Measurements from ENCODE around the gene GLT6D1. TPM values are rescaled to one million over a fixed set of nuclear protein-coding genes. Genes with fewer than 3 reads are reported as not detected.

GLT6D1 gene
- total and polyA plus RNA-seq, 2 of the 4 experiments (the other 2 are of a cell fraction) = not detected

DNA sequence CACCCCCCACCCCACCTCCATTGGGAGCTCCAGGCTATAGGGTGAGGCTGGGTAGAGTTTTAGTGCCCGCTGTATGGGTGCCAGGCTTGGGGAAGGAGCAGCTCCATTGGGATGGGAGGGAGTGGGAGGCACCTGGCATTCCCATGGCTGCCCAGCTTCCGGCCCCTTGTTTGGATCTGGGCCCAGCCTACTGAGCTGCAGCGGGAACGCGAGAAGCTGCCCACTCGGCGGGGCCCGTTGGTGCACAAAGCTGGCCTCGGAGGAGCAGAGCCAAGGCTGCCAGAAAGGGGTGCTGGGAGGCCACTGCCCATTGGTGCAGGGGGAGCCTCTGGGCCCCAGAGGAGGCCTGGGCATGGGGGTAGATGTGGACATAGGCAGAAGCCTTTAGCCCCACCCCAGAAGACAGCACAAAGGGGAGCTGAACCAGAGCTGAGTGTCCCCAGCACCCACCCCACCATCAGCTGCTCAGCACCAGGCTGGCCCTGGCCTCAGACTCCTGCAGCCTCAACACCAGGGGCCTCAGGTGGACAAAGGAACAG lies 28.2 kb upstream of the GLT6D1 start:
- no peak overlapping the region for H3K18ac ChIP-seq (ENCODE audit: low read depth, low read length)
- no peak for DNase-seq
- H3K36me3 ChIP-seq (ENCODE audit: control insufficient read depth, insufficient read depth, low read length) = no peaks in the 10 kb centered on the region
- no peak overlapping the region for H2BK120ac ChIP-seq (ENCODE audit: low read depth, low read length)
- H3K4me2 ChIP-seq (ENCODE audit: low read depth, low read length) = no peak overlapping the region
- no peak overlapping the region for H2BK5ac ChIP-seq (ENCODE audit: low read depth, low read length, poor library complexity, severe bottlenecking)
- no peak overlapping the region for H3K9ac ChIP-seq (ENCODE audit: low read depth, low read length)
- H4K5ac ChIP-seq (ENCODE audit: low read depth, low read length) = no peak overlapping the region
- no peak overlapping the region for H2AK9ac ChIP-seq (replicated peaks; ENCODE audit: low read depth, low read length, poor library complexity)
- no peaks in the 10 kb centered on the region for H3K79me1 ChIP-seq (ENCODE audit: low read depth in 1 of 2, low read length in 2 of 2)
- H3K9me3 ChIP-seq (ENCODE audit: control insufficient read depth, insufficient read depth, low read length) = peaks cover 3% of the 10 kb centered on the region; the same call in 1 of the 2 replicates
- H3K9me1 ChIP-seq (ENCODE audit: insufficient read depth, low read length) = no peaks in the 10 kb centered on the region
- H3K27ac ChIP-seq (ENCODE audit: insufficient read depth, low read length) = no peak overlapping the region
- no peak overlapping the region for H2AFZ ChIP-seq (replicated peaks; ENCODE audit: low read length, poor library complexity)
- no peak overlapping the region for H3K4me3 ChIP-seq (ENCODE audit: insufficient read depth, low read depth, low read length)
- H2BK15ac ChIP-seq (ENCODE audit: low read depth, low read length) = no peak overlapping the region
- dilution Hi-C loops (cut with HindIII; ENCODE audit: low sequenced_read_pairs, unreplicated experiment) (no loop called here), in situ Hi-C loops (cut with MboI; ENCODE audit: low sequenced_read_pairs) (no loop called here), intact Hi-C loops (cut with micrococcal nuclease) (no loop called here)
- H4K91ac ChIP-seq (ENCODE audit: insufficient read depth, low read depth, low read length) = no peak overlapping the region
- no peak overlapping the region for H3K4ac ChIP-seq (ENCODE audit: low read depth, low read length)
- no peak overlapping the region for H4K8ac ChIP-seq (ENCODE audit: low read depth in 2 of 2, low read length in 2 of 2)
- no peak for ATAC-seq (ENCODE audit: low read depth)
- no peaks in the 10 kb centered on the region for H3K4me1 ChIP-seq (ENCODE audit: control insufficient read depth, insufficient read depth, low read length)
- no peak for TF ChIP-seq SMC3 (IDR thresholded peaks at IDR 0.05; ENCODE audit: low read depth, low read length)
- TF ChIP-seq MXI1 (IDR thresholded peaks at IDR 0.05; ENCODE audit: borderline replicate concordance, low read depth, low read length) = no peak
- TF ChIP-seq, protein P1, sequence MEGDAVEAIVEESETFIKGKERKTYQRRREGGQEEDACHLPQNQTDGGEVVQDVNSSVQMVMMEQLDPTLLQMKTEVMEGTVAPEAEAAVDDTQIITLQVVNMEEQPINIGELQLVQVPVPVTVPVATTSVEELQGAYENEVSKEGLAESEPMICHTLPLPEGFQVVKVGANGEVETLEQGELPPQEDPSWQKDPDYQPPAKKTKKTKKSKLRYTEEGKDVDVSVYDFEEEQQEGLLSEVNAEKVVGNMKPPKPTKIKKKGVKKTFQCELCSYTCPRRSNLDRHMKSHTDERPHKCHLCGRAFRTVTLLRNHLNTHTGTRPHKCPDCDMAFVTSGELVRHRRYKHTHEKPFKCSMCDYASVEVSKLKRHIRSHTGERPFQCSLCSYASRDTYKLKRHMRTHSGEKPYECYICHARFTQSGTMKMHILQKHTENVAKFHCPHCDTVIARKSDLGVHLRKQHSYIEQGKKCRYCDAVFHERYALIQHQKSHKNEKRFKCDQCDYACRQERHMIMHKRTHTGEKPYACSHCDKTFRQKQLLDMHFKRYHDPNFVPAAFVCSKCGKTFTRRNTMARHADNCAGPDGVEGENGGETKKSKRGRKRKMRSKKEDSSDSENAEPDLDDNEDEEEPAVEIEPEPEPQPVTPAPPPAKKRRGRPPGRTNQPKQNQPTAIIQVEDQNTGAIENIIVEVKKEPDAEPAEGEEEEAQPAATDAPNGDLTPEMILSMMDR (conservative IDR thresholded peaks at IDR 0.05; ENCODE audit: low read depth, low read length) = no peak
- TF ChIP-seq RAD21 (IDR thresholded peaks at IDR 0.05; ENCODE audit: low read length) = no peak
- TF ChIP-seq FOS (IDR thresholded peaks at IDR 0.05; ENCODE audit: low read depth, low read length) = no peak
- no peak for TF ChIP-seq MAFK (IDR thresholded peaks at IDR 0.05; ENCODE audit: low read depth, low read length)
- no peak for TF ChIP-seq CHD1 (IDR thresholded peaks at IDR 0.05; ENCODE audit: low read depth, low read length)
- no peak for TF ChIP-seq RFX5 (IDR thresholded peaks at IDR 0.05; ENCODE audit: low read depth, low read length)
- no peak for TF ChIP-seq BHLHE40 (IDR thresholded peaks at IDR 0.05; ENCODE audit: low read depth, low read length)
- no peak for TF ChIP-seq CEBPB (IDR thresholded peaks at IDR 0.05; ENCODE audit: low read depth, low read length)
- TF ChIP-seq, protein P2, sequence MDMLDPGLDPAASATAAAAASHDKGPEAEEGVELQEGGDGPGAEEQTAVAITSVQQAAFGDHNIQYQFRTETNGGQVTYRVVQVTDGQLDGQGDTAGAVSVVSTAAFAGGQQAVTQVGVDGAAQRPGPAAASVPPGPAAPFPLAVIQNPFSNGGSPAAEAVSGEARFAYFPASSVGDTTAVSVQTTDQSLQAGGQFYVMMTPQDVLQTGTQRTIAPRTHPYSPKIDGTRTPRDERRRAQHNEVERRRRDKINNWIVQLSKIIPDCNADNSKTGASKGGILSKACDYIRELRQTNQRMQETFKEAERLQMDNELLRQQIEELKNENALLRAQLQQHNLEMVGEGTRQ (IDR thresholded peaks at IDR 0.05; ENCODE audit: low read depth, low read length) = no peak
- no peak for TF ChIP-seq NFE2L2 (IDR thresholded peaks at IDR 0.05; ENCODE audit: low read depth, low read length)
- no peak for TF ChIP-seq ELK1 (IDR thresholded peaks at IDR 0.05; ENCODE audit: borderline replicate concordance, low read depth, low read length)
- TF ChIP-seq MAZ (IDR thresholded peaks at IDR 0.05; ENCODE audit: borderline replicate concordance, low read depth, low read length) = no peak
- TF ChIP-seq RCOR1 (IDR thresholded peaks at IDR 0.05; ENCODE audit: insufficient replicate concordance, low read length) = no peak
- no peak for TF ChIP-seq POLR2A (IDR thresholded peaks at IDR 0.05; ENCODE audit: low read depth, low read length)
- no peak overlapping the region for H3K14ac ChIP-seq (replicated peaks; ENCODE audit: low read depth, low read length)
- H3K27me3 ChIP-seq (ENCODE audit: control insufficient read depth, insufficient read depth, low read length) = no peaks in the 10 kb centered on the region
- CTCF ChIA-PET = no interaction called here
- no peak overlapping the region for H3K23ac ChIP-seq (ENCODE audit: low read depth, low read length)
- POLR2A ChIA-PET (ENCODE audit: unreplicated experiment) = no interaction called here
- H2AK5ac ChIP-seq (ENCODE audit: low read depth, low read length) = no peak overlapping the region
- no peak overlapping the region for H3K56ac ChIP-seq (ENCODE audit: extremely low read depth, insufficient read depth, low read length)
- 30% methylated on average over 2 of the region's 9 CpGs; no CpG with 5 or more reads in 1 of the 2 experiments for WGBS, 2 experiments (ENCODE audit: extremely low coverage in 2 of 2, insufficient read length in 1 of 2)
- no peaks in the 10 kb centered on the region for H4K20me1 ChIP-seq (ENCODE audit: insufficient read depth, low read length)
- no TSS peak for BruUV-seq (replicated peaks)
- no peak overlapping the region for H2BK20ac ChIP-seq (ENCODE audit: low read depth, low read length)

All from IMR-90 (cell line).